Measurements from ENCODE around the gene CCDC136.

The CCDC136 gene

GRCh38 chr7:128763541-128763940, 28.2 kb upstream of the CCDC136 start:
- H3K4me3 ChIP-seq (ENCODE audit: control insufficient read depth, low read depth, low read length): no peak overlapping the region
- TF ChIP-seq CTCF (conservative IDR thresholded peaks at IDR 0.05; ENCODE audit: control insufficient read depth, insufficient read depth, low read depth, low read length): no peak
- no peak for DNase-seq (ENCODE audit: low read depth)

- no peak overlapping the region for H3K4me3 ChIP-seq (ENCODE audit: control insufficient read depth, low read depth, low read length)
- no peak for TF ChIP-seq CTCF (conservative IDR thresholded peaks at IDR 0.05; ENCODE audit: control insufficient read depth, insufficient read depth, low read depth, low read length)
Measured at GRCh38 chr7:128767475-128768110, 24.2 kb upstream of the CCDC136 start.

GRCh38 chr7:128770233-128770632, 21.5 kb upstream of the CCDC136 start:
- DNase-seq (ENCODE audit: low read depth): no peak
- TF ChIP-seq CTCF (conservative IDR thresholded peaks at IDR 0.05; ENCODE audit: control insufficient read depth, insufficient read depth, low read depth, low read length): no peak
- H3K4me3 ChIP-seq (ENCODE audit: control insufficient read depth, low read depth, low read length): no peak overlapping the region

More at GRCh38 chr7:128767475-128768110, 24.2 kb upstream of the CCDC136 start:
- no peak for DNase-seq (ENCODE audit: low read depth)

- H3K4me3 ChIP-seq (ENCODE audit: control insufficient read depth, low read depth, low read length): no peak overlapping the region
- TF ChIP-seq CTCF (conservative IDR thresholded peaks at IDR 0.05; ENCODE audit: control insufficient read depth, insufficient read depth, low read depth, low read length): no peak
- no peak for DNase-seq (ENCODE audit: low read depth)
Measured at GRCh38 chr7:128773604-128774003, 18.2 kb upstream of the CCDC136 start.

GRCh38 chr7:128774029-128774689, 17.6 kb upstream of the CCDC136 start:
- DNase-seq (ENCODE audit: low read depth): no peak
- no peak overlapping the region for H3K4me3 ChIP-seq (ENCODE audit: control insufficient read depth, low read depth, low read length)
- TF ChIP-seq CTCF (conservative IDR thresholded peaks at IDR 0.05; ENCODE audit: control insufficient read depth, insufficient read depth, low read depth, low read length): no peak

GRCh38 chr7:128774921-128775320, 16.8 kb upstream of the CCDC136 start:
- H3K4me3 ChIP-seq (ENCODE audit: control insufficient read depth, low read depth, low read length): no peak overlapping the region
- no peak for DNase-seq (ENCODE audit: low read depth)
- no peak for TF ChIP-seq CTCF (conservative IDR thresholded peaks at IDR 0.05; ENCODE audit: control insufficient read depth, insufficient read depth, low read depth, low read length)

Measured in fibroblast of mammary gland (primary cell).